Mammary epithelial cell (primary cell): ENCODE results near the gene MRFAP1.

Source experiments
- EZH2 ChIP-seq: IDR thresholded peaks from 2 replicates; pipeline ENCODE4 v1.6.1; 2012; ENCODE audit warnings: low read length, inconsistent platforms, borderline replicate concordance
- TF ChIP-seq, protein P1 (sequence below), 2 donors: IDR thresholded peaks in 1 of 2; conservative IDR thresholded peaks in 1 of 2; 2 replicates each; pipeline ENCODE4 v1.5.1; 2011 to 2012; ENCODE audit warnings: inconsistent platforms in 2 of 2, low read length in 2 of 2, mild to moderate bottlenecking in 2 of 2, control low read depth in 1 of 2, low read depth in 1 of 2; ENCODE audit not compliant: insufficient read depth in 1 of 2; ENCODE audit errors: extremely low read depth in 1 of 2

DNA sequence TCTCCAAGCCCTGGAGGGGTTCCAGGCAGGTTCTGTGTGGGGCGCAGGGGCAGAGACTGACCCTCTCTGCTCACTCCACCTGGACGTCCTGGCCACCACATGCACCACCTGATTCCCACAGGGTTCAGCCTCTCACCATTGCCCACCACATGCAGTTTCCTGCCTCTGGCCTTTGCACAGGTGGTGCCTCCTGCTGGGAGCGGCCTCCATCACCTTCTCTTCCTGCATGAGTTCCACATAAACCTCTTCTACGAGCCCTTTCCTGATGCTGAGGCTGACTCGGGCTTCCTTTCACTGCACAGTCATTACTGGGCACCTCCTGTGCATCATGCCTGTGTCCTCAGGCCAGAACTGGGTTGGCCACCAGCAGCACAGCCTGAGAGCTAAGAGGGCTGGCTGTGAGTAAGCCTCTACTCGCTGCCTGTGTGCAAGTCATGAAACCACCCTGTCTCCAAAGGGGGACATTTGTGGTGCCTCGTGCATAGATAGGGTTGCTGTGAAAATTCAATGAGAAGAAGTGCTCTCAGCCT is 45.6 kb upstream of the MRFAP1 start:
- no peak for TF ChIP-seq EZH2
- TF ChIP-seq, protein P1, sequence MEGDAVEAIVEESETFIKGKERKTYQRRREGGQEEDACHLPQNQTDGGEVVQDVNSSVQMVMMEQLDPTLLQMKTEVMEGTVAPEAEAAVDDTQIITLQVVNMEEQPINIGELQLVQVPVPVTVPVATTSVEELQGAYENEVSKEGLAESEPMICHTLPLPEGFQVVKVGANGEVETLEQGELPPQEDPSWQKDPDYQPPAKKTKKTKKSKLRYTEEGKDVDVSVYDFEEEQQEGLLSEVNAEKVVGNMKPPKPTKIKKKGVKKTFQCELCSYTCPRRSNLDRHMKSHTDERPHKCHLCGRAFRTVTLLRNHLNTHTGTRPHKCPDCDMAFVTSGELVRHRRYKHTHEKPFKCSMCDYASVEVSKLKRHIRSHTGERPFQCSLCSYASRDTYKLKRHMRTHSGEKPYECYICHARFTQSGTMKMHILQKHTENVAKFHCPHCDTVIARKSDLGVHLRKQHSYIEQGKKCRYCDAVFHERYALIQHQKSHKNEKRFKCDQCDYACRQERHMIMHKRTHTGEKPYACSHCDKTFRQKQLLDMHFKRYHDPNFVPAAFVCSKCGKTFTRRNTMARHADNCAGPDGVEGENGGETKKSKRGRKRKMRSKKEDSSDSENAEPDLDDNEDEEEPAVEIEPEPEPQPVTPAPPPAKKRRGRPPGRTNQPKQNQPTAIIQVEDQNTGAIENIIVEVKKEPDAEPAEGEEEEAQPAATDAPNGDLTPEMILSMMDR (conservative IDR thresholded peaks at IDR 0.05 in 1 of 2, IDR thresholded peaks at IDR 0.05 in 1 of 2; ENCODE audit: extremely low read depth in 1 of 2, insufficient read depth in 1 of 2, low read depth in 1 of 2, low read length in 2 of 2) = no peak
